GM12878 (cell line): ENCODE data around the gene MAMDC2. TPM values are rescaled to one million over a fixed set of nuclear protein-coding genes. Genes with fewer than 3 reads are reported as not detected.

Source experiments
- ATAC-seq: fragments of 200-7000 bp; cut with Tn5 transposase; 3 replicates; pipeline ENCODE4 v1.9.1; 2020; ENCODE audit warnings: mild to moderate bottlenecking, moderate library complexity
- BruUV-seq: library from RNA; stranded (reverse); fragments of 400-500 nt; replicated peaks from 2 replicates; lab custom pipeline; 2021; lab: Mats Ljungman, UMichigan
- CTCF ChIA-PET: fragments of 300-600 bp; sonication (Branson Sonifier 250); formaldehyde crosslinking; extraction: SDS; loops from one replicate; lab custom pipeline; 2021; ENCODE audit warnings: inconsistent platforms; lab: Yijun Ruan, JAX
- POLR2A ChIA-PET: fragments of 350-600 bp; formaldehyde crosslinking; extraction: SDS; loops from one replicate; lab custom pipeline; 2021; ENCODE audit warnings: inconsistent platforms; lab: Charles Lee
- RAD21 ChIA-PET: fragments of 300-600 bp; sonication (Branson Sonifier 250); formaldehyde crosslinking; loops from one replicate; lab custom pipeline; 2023; ENCODE audit warnings: antibody characterized with exemption; ENCODE audit not compliant: unreplicated experiment; lab: Charles Lee
- SMC1A ChIA-PET: fragments of 300-600 bp; sonication (Branson Sonifier 250); formaldehyde crosslinking; loops from one replicate; lab custom pipeline; 2023; ENCODE audit not compliant: unreplicated experiment, uncharacterized antibody; lab: Charles Lee
- DNase-seq: peaks from one replicate; pipeline ENCODE4 v3.0.0-alpha.2; 2011; ENCODE audit warnings: low read depth, low spot score
- FAIRE-seq: peaks from 3 replicates; lab custom pipeline; 2011; peaks lifted over from hg19 to GRCh38; lab: Jason Lieb, UNC
- H2AFZ ChIP-seq: 2 replicates; pipeline ENCODE4 v1.6.0; 2011; ENCODE audit warnings: low read depth, low read length, control low read depth; ENCODE audit not compliant: control insufficient read depth
- H3K27ac ChIP-seq: 2 replicates; pipeline ENCODE4 v1.5.1; 2011; ENCODE audit warnings: control low read depth; ENCODE audit not compliant: control insufficient read depth, insufficient read depth
- H3K27me3 ChIP-seq, 2 experiments: replicated peaks in 1 of 2; 2 replicates each; pipeline versions ENCODE4 v1.6.0 to v1.6.1; 2011; ENCODE audit warnings: low read length in 1 of 2; ENCODE audit not compliant: control insufficient read depth in 2 of 2, insufficient read depth in 2 of 2
- H3K36me3 ChIP-seq, 2 experiments: 2 replicates each; pipeline ENCODE4 v1.5.1; 2011; ENCODE audit warnings: low read length in 1 of 2; ENCODE audit not compliant: control insufficient read depth in 2 of 2, insufficient read depth in 2 of 2
- H3K4me1 ChIP-seq: 2 replicates; pipeline ENCODE4 v1.6.1; 2011; ENCODE audit warnings: mild to moderate bottlenecking, low read length, moderate library complexity, mixed read lengths; ENCODE audit not compliant: control insufficient read depth, insufficient read depth
- H3K4me2 ChIP-seq: 2 replicates; pipeline ENCODE4 v1.6.0; 2011; ENCODE audit warnings: control low read depth; ENCODE audit not compliant: control insufficient read depth, insufficient read depth
- H3K4me3 ChIP-seq: fragments of 200-600 bp; sonication (generic); 2 replicates; pipeline ENCODE4 v1.5.1; 2016
- H3K79me2 ChIP-seq: 2 replicates; pipeline ENCODE4 v1.6.0; 2011; ENCODE audit warnings: low read length; ENCODE audit not compliant: control insufficient read depth, insufficient read depth
- H3K9ac ChIP-seq: 2 replicates; pipeline ENCODE4 v1.8.0; 2011; ENCODE audit warnings: low read length, control low read depth, mixed read lengths; ENCODE audit not compliant: control insufficient read depth, insufficient read depth
- H3K9me3 ChIP-seq: replicated peaks from 3 replicates; pipeline ENCODE4 v1.5.1; 2011; ENCODE audit warnings: mild to moderate bottlenecking, low read length; ENCODE audit not compliant: control insufficient read depth, insufficient read depth
- H4K20me1 ChIP-seq: 2 replicates; pipeline ENCODE4 v1.6.0; 2011; ENCODE audit not compliant: control insufficient read depth, insufficient read depth
- CHD1 ChIP-seq: IDR thresholded peaks from 2 replicates; pipeline ENCODE4 v1.6.1; 2012; ENCODE audit warnings: low read depth, low read length, improper control_type of control experiment
- EP300 ChIP-seq, 2 experiments: fragments of 150-350 bp in 1 of 2; IDR thresholded peaks; 2 replicates each; pipeline ENCODE4 v1.6.1; 2011 to 2012; ENCODE audit warnings: low read depth in 2 of 2, low read length in 2 of 2, borderline replicate concordance in 1 of 2, improper control_type of control experiment in 1 of 2, inconsistent platforms in 1 of 2; ENCODE audit not compliant: control insufficient read depth in 1 of 2
- RUNX3 ChIP-seq: IDR thresholded peaks from 2 replicates; pipeline ENCODE4 v1.6.1; 2012; ENCODE audit warnings: low read length, inconsistent platforms
- TBL1XR1 ChIP-seq: IDR thresholded peaks from 2 replicates; pipeline ENCODE4 v1.6.1; 2012; ENCODE audit warnings: low read depth, low read length, improper control_type of control experiment
- ZNF217 ChIP-seq: fragments of 450-650 bp; IDR thresholded peaks from 2 replicates; pipeline ENCODE4 v1.6.1; 2017; ENCODE audit warnings: antibody characterized with exemption, mild to moderate bottlenecking
- ZNF384 ChIP-seq: IDR thresholded peaks from 2 replicates; pipeline ENCODE4 v1.6.1; 2012; ENCODE audit warnings: low read depth, mild to moderate bottlenecking, low read length, improper control_type of control experiment, borderline replicate concordance
- WGBS: methylation state at CpG from one replicate; pipeline ENCODE4 v1.1.6; 2016; ENCODE audit warnings: low lambda C conversion rate; ENCODE audit not compliant: insufficient replicate concordance, insufficient coverage; ENCODE audit errors: missing lambda C conversion rate; 5-methylcytosine and 5-hydroxymethylcytosine counted together
- in situ Hi-C: fragments of 300-500 bp; cut with MboI; formaldehyde crosslinking; loops from 9 replicates; pipeline ENCODE4 v1.14.3; 2018; ENCODE audit warnings: mixed read lengths
- intact Hi-C: fragments of 100-400 bp; cut with micrococcal nuclease; formaldehyde crosslinking; loops from one replicate; pipeline ENCODE4 v1.14.2; 2022; ENCODE audit not compliant: unreplicated experiment
- polyA plus RNA-seq, 11 experiments: library from polyadenylated mRNA; depleted of rRNA in 4 of 11; unstranded in 6 of 11; stranded (reverse) in 5 of 11; fragments of >200 nt; fragmentation: Nextera tagmentation in 4 of 11; fragmentation: Illumina TruSeq in 1 of 11; extraction: Ambion mirVana in 4 of 11; extraction: Trizol in 1 of 11; gene quantifications; 1 replicate in 1 of 11; 2 replicates in 10 of 11; pipeline versions ENCODE4 v1.2.1 to v1.2.3, GENCODE V29; 2011 to 2016; ENCODE audit warnings: inconsistent platforms in 2 of 11, missing spikeins in 2 of 11, low read depth in 1 of 11
- total RNA-seq, 4 experiments: library from RNA; depleted of rRNA in 3 of 4; stranded (reverse); fragments of >200 nt in 3 of 4; fragmentation: Illumina TruSeq in 1 of 4; extraction: Trizol in 1 of 4; gene quantifications; 2 replicates each; pipeline versions ENCODE4 v1.2.1 to v1.2.3, GENCODE V29; 2013 to 2021
- TF ChIP-seq, protein P1 (sequence below): IDR thresholded peaks from 2 replicates; pipeline ENCODE4 v1.6.1; 2012; ENCODE audit warnings: low read depth, low read length, improper control_type of control experiment
- TF ChIP-seq, protein P2 (sequence below): fragments of 450-650 bp; IDR thresholded peaks from 2 replicates; pipeline ENCODE4 v1.6.1; 2016; ENCODE audit warnings: mild to moderate bottlenecking
- TF ChIP-seq, protein P3 (sequence below): IDR thresholded peaks from 2 replicates; pipeline ENCODE4 v1.6.1; 2012; ENCODE audit warnings: mild to moderate bottlenecking, low read depth, low read length

MAMDC2 gene
- total and polyA plus RNA-seq, 10 of the 15 experiments (the other 5 are each of a cell fraction or from before 2014, with no cell fraction given): 0.01 to 0.09 TPM; not detected in 8

DNA sequence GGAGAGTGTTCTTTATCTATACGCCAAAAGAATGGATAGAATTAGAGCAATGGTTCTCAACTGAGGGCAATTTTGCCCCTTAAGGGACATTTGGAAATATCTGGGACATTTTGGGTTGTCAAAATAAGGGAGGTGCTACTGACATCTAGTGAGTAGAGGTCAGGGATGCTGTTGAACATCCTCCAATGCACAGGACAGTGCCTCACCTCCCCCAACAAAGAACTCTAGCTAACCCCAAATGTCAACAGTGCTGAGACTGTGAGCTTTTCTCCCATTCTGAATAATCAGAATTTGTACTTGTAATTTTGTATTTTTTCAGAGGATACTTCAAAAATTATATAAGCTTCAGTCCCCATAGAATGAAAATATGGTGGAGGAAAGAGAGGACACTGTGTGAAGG, 206.6 kb downstream of the MAMDC2 start:
- no peak overlapping the region for H3K27ac ChIP-seq
- H3K27me3 ChIP-seq: no peaks in the 10 kb centered on the region
- H3K36me3 ChIP-seq: no peaks in the 10 kb centered on the region
- in situ Hi-C loops (loop anchor here (25.0 kb wide), 2 partner anchors 488 to 1662 kb away; partner anchors contain the start of genes ABHD17B, C9orf85 and PTAR1), intact Hi-C loops (no loop called here)
- no peak for DNase-seq
- ChIA-PET CTCF (interaction anchor here (1.9 kb wide), 1 partner anchor 138 kb away, joined by 6 read pairs; no protein-coding TSS in a partner anchor), RAD21 (no interaction called here), POLR2A (no interaction called here), SMC1A (no interaction called here)
- ATAC-seq: no peak
- no TSS peak for BruUV-seq
- no peaks in the 10 kb centered on the region for H3K4me1 ChIP-seq
- no peak overlapping the region for H2AFZ ChIP-seq
- H4K20me1 ChIP-seq: no peaks in the 10 kb centered on the region
- H3K79me2 ChIP-seq: no peaks in the 10 kb centered on the region
- H3K4me2 ChIP-seq: no peak overlapping the region
- no peak for FAIRE-seq
- no peak overlapping the region for H3K9ac ChIP-seq
- TF ChIP-seq, protein P1, sequence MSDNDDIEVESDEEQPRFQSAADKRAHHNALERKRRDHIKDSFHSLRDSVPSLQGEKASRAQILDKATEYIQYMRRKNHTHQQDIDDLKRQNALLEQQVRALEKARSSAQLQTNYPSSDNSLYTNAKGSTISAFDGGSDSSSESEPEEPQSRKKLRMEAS: no peak
- TF ChIP-seq EP300 (IDR thresholded peaks at IDR 0.05; ENCODE audit: borderline replicate concordance in 1 of 2, control insufficient read depth in 1 of 2, low read depth in 2 of 2, low read length in 2 of 2) (no peak), ZNF217 (no peak), RUNX3 (no peak)
- H3K9me3 ChIP-seq: no peaks in the 10 kb centered on the region
- 95% methylated on average over 1 of the region's 1 CpG for WGBS
- H3K4me3 ChIP-seq: no peak overlapping the region

DNA sequence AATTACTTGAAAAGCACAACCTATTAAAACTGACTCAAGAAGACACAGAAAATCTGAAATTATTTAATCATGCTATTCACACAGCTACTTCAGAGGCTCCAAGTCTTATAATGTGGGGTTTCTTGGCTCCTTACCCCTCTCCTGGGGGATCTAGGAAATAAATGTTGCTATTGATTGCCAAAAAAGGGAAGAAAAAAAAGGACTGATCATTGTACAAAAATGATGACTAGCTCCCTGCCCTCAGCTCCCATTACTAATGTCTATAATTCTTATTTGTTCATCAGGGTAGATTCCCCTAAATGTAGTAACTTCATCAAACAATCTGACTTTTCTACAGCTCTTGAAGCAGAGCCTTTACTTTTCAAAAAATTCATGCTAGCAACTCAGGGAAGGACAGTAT, 211.8 kb downstream of the MAMDC2 start:
- Histone ChIP-seq H4K20me1 (no peaks in the 10 kb centered on the region), H3K9me3 (no peaks in the 10 kb centered on the region), H3K79me2 (peaks cover 17% of the 10 kb centered on the region), H3K27me3 (no peaks in the 10 kb centered on the region), H3K4me1 (peaks cover 6% of the 10 kb centered on the region), H3K36me3 (no peaks in the 10 kb centered on the region), H2AFZ (no peak overlapping the region), H3K4me3 (no peak overlapping the region), H3K4me2 (no peak overlapping the region), H3K9ac (no peak overlapping the region), H3K27ac (no peak overlapping the region)
- TF ChIP-seq EP300 (IDR thresholded peaks at IDR 0.05; ENCODE audit: borderline replicate concordance in 1 of 2, control insufficient read depth in 1 of 2, low read depth in 2 of 2, low read length in 2 of 2): no peak
- no peak for TF ChIP-seq ZNF384
- TF ChIP-seq, protein P2, sequence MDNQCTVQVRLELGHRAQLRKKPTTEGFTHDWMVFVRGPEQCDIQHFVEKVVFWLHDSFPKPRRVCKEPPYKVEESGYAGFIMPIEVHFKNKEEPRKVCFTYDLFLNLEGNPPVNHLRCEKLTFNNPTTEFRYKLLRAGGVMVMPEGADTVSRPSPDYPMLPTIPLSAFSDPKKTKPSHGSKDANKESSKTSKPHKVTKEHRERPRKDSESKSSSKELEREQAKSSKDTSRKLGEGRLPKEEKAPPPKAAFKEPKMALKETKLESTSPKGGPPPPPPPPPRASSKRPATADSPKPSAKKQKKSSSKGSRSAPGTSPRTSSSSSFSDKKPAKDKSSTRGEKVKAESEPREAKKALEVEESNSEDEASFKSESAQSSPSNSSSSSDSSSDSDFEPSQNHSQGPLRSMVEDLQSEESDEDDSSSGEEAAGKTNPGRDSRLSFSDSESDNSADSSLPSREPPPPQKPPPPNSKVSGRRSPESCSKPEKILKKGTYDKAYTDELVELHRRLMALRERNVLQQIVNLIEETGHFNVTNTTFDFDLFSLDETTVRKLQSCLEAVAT: no peak
- TF ChIP-seq, protein P3, sequence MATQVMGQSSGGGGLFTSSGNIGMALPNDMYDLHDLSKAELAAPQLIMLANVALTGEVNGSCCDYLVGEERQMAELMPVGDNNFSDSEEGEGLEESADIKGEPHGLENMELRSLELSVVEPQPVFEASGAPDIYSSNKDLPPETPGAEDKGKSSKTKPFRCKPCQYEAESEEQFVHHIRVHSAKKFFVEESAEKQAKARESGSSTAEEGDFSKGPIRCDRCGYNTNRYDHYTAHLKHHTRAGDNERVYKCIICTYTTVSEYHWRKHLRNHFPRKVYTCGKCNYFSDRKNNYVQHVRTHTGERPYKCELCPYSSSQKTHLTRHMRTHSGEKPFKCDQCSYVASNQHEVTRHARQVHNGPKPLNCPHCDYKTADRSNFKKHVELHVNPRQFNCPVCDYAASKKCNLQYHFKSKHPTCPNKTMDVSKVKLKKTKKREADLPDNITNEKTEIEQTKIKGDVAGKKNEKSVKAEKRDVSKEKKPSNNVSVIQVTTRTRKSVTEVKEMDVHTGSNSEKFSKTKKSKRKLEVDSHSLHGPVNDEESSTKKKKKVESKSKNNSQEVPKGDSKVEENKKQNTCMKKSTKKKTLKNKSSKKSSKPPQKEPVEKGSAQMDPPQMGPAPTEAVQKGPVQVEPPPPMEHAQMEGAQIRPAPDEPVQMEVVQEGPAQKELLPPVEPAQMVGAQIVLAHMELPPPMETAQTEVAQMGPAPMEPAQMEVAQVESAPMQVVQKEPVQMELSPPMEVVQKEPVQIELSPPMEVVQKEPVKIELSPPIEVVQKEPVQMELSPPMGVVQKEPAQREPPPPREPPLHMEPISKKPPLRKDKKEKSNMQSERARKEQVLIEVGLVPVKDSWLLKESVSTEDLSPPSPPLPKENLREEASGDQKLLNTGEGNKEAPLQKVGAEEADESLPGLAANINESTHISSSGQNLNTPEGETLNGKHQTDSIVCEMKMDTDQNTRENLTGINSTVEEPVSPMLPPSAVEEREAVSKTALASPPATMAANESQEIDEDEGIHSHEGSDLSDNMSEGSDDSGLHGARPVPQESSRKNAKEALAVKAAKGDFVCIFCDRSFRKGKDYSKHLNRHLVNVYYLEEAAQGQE: no peak
- no peak for TF ChIP-seq TBL1XR1
- no peak for TF ChIP-seq CHD1
- no TSS peak for BruUV-seq
- ATAC-seq (no peak), FAIRE-seq (no peak), DNase-seq (no peak)
- in situ Hi-C loops (loop anchor here (25.0 kb wide), 2 partner anchors 493 to 1657 kb away; partner anchors contain the start of genes ABHD17B, C9orf85 and PTAR1), intact Hi-C loops (no loop called here)
- ChIA-PET SMC1A (interaction anchor here (1.0 to 1.1 kb wide), 2 partner anchors 68 to 119 kb away, joined by 3 read pairs; no protein-coding TSS in a partner anchor), POLR2A (no interaction called here), CTCF (interaction anchor here (0.8 to 0.9 kb wide), 2 partner anchors 85 to 192 kb away, joined by 3 read pairs; no protein-coding TSS in a partner anchor), RAD21 (interaction anchor here (0.6 kb wide), 1 partner anchor 79 kb away, joined by 3 read pairs; no protein-coding TSS in a partner anchor)
